ENCODE data around the gene QRFP.

Gene QRFP

DNA sequence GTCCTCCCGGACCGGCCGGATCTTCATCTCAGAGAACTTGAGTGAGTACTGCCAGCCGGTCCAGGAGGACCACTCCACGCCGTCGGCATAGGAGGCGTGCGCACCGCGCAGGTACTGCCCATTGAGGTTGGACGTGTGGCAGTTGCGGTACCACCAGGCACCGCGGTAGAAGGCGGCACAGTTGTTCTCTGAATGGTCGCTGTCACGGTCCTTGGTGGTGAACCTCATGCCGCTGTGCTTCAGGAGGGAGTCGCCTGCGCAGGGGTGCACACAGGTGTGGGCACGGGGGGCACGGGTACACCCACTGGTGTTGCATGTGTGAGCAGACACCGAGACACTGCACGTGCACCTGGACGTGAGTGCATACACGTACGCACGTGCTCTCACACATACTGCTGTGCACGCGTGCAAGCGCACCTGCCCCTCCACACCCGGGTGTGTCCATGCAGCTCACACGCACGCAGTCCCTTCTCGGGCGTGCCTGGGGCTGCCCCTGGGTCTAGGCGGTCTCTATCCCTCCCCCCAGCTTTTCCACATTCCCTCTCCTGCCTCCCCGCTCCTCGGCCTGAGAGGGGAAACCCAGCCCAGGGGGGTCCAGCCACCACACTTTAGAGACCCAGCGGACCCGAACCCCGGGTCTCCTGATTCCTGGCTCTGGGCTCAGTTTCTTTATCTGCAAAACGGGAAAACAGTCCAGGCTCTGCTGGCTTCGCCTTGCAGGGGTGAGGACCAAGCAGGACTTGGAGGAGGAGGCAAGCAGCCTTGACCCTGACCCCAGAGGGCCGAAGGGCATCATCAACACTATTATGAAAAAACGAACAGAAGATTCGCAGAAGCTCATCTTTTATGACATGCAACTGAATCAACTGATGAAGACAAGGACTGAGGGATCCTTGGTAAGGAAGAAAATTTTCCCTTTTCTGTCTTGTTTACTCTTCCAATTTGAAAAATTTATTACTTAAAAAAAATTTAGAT lies 7.7 kb upstream of the QRFP start:
- no peak for DNase-seq (ENCODE audit: low read depth)

DNA sequence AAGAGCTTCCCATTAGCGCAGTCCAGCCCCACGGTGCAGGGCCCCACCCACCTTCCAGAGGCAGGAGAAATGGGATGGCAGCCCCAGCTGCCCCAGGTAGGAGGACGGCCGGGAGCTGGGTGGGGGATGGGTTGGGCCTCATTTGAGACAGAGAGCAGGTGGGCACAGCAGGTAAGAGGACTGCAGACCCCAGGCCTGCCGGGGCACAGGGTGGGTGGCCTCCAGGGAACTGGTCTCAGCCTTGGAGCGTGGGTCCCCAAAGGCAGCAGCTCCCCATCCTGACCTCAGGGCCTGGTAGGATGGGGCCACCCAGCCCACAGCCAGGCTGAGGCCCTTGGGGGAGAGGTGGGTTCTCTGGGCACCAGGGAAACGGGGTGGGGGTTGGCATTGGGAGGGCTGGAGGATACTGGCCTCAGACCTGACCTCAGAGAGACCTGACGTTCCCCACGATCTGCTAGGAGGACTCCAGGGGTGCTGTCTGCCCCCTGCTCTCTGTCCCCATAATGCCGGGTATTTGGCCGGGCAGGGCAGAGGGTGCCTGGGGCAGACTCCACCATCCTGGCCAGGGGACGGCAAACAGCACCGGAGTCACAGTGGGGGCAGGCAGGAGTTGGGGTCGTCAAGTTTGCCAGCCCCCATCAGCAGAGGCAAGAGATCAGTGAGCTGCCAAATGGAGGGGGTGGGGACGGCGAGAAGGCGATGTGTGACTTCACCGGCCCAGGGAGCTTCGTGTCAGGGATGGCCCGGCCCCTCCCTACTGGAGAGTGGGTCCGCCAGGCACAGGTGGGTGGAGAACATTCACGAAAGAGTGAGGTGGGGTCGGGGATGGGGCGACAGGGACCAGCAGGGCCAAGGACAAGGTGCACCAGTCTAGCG lies 6.8 kb upstream of the QRFP start:
- no peak for DNase-seq (ENCODE audit: low read depth)

DNA sequence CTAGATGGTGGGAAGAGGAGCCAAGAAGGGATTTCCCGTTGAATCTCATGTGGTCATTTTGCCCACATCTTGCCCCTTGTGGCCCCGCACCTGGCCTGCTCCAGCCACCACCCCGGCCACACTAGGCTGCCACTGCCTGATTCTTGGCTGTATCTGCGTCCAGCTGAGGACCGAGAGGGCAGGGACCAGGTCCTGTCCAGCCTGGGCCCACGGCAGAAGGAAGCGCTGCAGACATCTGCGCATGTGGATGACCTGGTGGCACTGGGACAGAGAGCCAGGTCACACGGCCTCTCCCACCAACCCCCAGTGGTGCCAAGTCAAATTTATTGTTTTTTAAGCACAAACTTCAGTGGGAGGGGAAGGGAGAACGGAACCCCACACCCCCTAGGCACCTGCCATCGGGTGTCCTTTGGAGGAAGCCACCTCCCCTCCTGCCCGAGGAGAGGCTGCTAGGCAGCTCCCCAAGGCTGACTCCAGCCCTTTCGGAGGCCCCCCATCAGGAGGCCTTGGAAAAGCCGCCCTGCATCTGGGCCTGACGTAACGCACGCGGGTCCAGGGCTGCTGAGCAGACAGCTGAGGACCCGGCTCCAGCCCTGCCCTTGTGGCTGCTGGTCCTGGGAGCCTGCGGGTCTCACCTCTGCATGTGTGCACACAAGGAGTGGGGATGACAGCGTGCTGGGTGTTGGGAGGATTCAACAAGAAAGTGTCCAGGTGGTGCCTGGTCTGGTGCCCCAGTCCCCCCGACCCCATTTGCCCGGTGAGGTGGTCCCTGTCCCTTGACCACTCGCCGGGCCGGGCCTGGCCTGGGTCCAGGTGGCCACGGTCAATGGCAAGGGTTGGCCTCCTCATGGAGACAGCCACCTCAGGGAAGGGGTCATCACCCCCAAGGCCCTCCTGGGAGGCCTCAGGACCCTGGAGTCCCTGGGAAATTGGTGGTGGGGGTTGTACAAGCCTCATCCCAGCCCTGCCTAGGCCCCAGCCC lies 5.9 kb upstream of the QRFP start:
- no peak for DNase-seq (ENCODE audit: low read depth)

DNA sequence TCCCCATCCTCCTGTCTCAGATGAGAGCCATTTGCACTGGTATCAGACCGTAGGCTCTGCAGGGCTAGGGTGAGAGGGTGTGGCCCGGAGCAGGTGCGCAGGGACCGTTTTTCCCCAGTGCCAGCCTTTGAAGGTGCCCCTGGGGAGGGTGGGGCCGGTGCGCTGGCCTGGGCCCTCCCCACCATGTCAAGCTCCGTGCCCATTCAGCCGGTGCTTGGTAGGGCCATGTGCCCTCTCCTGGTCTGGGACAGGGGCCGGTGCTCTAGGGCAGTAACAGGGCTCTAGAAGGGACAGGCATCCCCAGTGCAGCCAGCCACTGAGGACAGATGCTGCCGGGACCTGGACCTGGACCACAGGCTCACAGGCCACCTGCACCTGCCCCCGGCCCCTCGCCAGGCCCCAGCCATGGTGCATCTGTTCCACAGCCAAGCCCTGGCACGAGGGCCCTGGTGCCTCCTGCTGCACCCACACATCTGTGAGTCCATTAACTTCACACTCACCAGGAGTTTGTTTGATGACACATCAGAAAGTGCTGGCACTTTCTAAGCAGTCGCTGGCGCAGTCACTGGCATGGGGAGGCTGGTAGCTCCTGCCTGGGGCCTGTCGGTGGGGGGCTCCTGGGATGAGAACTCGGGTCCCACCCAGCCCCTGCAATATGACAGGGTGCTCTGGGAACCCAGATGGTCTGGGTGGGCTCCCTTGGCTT lies 5.0 kb upstream of the QRFP start:
- DNase-seq (ENCODE audit: low read depth) = no peak

DNA sequence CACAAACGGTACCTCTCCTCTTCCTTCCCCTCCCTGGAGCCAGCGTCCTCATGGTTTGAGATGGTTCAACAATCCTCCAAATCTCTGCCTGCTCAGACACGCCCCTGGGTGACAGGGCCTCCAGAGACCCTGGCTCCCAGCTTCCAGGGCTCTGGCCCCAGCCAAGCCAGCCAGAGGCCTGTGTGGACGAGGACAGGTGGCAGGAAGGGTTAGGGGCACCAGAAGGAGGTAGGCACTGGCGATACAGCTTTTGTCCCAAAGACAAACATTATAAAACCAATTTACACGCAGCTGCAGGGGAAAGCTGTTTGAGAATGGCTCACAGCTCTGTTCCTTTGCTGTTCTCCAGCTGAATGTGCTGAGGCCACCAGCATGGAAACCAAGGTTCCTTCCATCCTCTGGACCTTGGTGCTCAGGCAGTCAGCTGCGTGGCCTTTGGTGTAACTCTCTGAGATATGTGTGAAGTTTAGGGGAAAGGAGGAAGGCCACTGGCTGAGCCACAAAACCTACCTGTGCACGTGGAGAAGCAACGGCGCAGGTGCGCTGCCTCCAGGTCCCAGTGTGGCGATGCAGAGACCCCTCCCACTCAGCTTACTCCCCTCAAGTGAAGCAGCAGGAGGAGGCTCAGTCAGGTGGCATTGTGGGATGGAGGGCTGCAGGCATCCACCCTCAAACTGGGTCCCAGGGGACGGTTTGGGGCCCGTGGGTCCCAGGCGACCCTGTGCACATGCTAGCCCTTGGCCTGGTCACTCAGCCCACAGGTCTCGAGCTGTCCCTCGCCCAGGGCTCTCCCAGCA lies 4.3 kb upstream of the QRFP start:
- DNase-seq (ENCODE audit: low read depth) = no peak

DNA sequence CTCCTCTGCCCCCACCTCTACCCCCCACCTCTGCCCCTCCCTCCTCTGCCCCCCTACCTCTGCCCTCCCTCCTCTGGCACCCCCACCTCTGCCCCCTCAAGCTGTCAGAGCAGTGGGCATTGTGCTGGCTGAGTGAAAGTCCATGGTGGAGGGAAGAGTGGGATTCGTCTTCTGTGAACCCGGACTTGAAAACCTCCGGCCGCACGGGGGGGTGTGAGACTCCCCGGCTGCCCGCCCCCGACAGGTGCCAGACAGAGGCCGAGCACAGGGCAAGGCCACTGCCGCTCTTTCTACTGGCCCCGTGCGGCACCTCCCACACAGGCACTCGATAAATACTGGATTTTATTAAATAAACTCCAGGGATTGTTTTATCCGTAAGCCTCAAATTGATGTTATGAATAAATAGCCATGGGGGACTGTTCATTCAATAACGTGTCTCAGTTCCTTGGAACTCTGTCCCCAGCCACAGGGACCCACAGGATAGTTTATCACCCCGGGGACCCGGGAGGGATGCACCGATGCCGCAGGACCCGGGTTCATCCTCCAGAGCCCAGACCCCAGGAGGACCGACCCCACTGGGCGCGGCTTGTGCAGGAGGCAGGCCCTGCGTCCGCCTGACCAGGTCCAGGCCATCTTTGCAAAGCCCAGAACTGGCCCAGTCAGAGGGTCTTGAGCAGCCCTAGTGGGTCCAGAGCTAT lies 2.6 kb upstream of the QRFP start:
- no peak for DNase-seq (ENCODE audit: low read depth)

DNA sequence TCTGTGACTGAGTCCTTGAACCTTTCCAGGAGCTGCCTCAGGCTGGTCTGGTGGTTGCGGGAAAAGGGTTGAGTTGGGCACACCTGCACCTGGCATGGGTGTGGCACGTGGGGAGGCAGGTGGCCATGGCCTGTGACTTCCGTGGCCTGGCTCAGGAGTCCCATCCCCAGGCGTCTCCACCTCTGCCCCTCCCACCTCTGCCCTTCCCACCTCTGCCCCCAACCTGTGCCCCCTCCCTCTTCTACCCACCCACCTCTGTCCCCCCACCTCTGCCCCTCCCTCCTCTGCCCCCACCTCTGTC lies 1.9 kb upstream of the QRFP start:
- DNase-seq (ENCODE audit: low read depth) = no peak

DNA sequence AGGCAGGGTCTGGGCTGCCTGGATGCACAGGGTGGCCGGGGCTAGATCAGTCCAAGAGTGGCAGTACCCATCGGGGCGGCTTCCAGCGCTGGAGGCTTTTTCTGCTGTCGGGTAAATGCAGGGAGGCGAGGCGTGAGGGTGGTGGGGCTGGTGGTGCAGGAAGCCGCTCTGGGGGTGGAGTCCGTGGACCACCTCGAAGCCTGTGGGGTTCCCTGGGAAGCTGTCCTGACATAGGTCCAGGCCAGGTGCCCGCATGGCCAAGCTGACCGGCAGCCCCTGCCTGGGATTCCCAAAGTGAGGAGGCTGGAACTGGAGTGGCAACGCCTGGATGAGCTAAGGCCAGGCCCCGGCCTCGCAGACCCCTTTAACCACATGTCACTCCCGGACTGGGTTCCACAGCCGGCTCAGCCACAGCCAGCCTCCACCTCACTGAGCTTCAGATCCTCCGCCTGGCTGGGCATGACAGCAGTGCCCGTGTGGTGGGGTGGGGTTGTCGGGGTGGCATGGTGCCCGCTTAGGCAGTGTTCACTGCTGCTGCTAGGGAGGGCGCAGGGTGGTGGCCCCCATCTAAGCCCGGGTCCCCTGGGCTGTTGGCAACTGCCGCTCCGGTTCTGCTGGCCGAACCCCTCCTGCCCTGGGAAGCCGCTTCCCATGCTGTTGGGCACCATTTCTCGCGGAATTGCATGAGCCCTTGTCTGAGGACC lies 1.4 kb upstream of the QRFP start:
- DNase-seq (ENCODE audit: low read depth) = no peak

DNA sequence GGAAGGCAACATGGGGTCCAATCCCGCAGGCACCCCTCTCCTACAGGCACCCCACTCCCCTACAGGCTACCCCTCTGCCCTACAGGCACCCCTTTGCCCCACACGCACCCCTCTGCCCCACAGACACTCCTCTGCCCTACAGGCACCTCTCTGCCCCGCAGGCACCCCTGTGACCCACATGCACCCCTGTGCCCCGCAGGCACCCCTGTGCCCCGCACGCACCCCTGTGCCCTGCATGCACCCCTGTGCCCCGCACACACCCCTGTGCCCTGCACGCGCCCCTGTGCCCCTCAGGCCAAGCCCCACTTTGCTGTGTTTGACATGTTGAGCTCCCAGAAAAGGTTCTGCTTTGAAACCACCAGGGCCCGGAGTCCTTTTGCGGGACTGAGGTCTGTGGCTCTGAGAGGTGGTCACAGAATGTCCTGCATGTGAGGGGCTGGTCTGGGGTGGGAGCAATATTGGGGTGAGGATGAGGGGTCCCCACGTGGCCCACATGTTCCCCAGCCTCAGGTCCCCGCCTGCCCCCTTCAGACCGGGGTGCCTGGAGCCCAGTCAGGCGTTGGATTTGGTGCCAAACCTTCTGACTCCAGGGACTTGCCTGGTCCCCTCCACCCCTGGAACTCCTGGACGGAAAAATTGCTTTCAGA lies 616 bp upstream of the QRFP start:
- no peak for DNase-seq (ENCODE audit: low read depth)

DNA sequence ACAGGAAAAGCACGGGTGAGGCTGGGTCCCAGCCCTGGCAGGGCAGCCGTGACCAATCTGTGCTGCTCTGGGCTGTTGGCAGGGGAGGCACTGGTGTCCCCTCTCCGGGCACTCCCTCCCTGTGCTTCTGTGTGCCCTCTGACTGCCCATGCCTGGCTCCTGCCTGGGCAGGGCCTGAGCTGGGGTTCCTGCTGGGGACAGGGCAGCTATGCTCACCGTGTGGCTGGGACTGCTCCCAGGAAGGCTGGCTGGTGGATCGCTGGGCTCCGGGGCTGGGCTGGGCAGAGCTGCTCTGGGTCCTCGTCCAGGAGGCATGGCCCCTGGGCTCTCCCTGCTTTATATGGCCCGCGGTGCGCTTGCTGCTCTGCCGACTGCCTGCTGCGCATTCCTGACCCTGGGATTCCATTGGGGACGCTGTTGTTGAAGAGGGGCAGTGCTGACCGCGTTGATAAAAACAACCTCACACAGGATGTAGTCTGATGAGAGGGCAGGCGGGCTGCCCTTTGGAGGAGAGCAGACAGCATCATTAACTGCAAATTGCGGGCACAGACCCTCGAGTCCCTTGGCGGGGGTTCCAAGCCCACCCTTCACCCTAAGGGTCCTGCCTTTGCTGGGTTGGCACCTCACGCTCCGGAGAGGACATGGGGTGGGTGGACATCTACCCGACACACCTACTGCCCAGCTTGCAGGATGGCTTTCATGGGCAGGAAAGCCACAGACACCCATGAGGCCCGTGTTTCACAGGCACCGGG lies 955 bp downstream of the QRFP start:
- no peak for DNase-seq (ENCODE audit: low read depth)

DNA sequence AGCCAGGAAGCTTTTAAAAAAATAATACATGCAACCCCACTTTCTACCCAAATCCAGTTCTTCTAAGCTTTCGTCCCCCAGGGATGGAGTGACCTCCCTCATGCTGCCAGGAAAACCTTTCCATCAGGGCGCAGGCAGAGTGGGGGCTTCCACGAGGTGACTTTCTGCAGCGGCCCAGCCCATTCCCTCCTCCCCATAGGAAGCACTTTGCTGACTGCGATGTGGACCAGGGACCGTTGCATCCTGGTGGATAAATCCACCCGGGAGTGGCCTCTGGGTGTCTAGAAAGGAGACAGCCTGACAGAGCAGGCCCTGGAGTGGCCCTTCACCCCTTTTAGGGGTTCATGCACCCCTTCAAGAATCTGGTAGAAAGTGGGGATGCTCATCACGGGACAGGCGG lies 1.6 kb downstream of the QRFP start:
- no peak for DNase-seq (ENCODE audit: low read depth)

DNA sequence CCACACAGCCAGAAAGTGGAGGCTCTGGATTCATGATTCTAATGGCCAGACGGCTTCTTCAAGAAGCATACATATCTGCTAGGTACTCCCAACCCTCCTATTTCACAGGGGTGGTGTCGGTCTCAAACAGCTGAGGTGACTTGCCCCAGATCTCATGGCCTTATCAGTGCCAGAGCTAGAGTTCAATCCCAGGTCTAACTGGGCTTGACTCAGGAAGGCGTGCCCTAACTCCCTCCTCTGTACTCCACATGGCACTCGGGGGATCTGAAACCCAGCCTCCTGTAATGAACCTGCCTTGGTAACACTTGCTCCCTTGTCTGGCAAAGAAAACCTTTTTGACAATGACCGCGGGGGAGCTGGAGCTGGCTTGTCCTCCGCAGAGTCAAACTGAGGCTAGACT lies 2.1 kb downstream of the QRFP start:
- no peak for DNase-seq (ENCODE audit: low read depth)

DNA sequence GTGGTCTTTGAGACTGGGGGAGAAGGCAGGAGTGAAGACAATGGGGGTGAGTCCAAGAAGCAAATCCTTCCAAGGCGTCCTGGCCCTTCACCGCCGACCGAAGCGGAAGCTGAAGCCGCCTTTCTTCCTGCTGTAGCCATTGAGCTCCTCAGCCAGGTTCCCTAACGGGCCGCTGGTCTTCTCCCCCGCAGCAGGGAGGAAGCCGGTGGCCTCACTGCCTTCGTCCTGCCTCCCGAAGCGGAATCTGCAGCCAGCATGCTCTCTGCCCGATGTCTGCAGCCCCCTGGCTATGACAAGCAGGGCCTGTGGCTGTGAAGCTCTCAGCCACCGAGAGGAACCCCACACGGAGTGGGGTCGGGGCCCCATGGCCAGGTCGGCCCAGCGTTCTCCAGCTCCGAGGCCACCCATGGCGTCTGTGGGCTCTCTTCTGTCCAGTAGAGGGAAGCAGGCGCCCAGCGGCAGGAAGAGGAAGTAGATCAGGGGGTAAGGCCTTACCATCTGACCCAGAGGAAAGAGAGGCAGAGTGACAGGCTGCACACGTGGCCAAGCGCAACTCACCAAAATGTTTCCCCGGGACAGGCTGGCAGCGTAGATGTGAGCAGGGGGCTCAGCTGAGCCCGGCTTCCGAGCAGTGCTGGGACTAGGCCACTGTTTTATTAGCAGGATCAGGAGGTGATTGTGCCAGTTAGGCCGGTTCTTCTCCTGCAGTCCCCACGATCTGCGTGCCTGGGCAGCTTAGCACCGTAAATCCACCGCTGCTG lies 3.1 kb downstream of the QRFP start:
- peak; percentile 27 for DNase-seq (ENCODE audit: low read depth)

DNA sequence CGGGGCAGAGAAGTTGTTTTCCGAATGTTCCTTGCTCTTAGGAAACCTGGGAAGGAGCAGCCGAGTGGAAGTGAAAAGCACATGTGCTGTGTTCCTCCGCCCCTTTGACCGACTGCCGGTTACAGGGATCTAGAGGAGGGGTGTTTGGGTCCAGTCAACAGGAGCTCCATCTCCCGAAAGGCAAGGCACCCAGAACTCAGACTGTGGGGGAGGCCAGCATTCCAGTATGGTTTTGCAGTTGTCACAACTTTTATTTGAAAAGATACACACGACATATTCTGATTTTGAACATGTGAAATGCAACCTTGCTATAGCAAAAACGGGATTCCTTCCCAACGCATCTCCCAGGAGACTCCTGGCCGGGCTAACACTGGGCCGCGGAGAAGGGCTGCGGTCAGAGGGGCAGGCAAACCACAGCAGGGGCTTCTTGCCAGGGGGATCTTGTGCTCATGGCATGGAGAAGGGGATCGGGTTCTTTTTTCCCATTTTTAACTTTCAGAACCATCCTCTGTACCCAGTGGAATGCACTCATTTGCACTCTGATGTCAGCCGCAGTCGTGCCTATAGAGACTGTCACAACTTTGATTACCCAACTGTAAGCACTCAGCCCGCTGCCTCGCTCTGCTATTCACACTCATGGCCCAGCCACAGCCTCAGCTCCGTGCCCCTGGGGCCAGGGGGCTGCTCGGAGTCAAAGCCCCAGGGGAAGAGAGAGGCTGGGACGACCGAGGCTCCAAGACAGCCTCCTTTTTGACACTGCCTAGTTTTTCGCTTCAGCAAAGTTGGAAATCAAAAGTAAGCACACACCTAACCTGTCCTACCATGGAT lies 3.9 kb downstream of the QRFP start:
- no peak for DNase-seq (ENCODE audit: low read depth)

DNA sequence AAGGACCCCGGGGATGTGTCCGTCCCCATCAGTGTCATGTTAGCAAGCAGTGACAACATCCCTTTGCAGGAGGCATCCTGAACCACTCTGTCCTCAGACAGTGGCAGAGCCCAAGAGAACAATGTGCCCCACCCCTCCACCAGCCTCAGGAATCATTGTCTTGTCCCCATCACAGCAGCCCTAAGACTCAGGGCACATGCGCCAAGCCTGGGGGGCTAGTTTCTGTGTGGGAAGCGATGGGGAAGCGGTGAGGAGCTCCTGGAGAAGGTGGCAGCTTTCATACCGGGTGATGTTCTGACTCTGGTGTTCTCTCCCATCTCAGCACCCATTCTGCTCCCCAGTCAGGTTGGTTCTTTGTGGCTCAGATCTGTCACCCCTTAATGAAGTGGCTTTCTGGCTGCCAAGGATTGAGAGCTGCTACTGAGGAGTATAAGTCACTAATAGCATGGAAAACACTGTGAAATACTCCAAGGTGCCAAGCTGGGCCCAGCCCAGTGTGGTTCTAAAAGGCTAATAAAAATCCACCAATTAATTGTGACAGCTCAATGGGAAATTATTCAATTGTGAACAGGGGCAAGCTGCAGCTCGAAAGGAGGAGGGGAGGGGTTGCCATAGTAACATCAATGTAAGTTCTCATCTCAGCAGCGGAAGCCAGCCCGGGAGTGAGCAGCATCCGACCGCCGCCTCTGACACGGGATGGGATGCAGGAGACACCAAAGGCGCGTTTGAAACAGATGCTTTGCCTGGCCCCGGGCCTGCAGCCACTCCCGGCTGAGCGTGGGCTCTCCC lies 4.7 kb downstream of the QRFP start:
- DNase-seq (ENCODE audit: low read depth) = no peak

All from CMK (cell line).